ENCODE measurements around the gene TMC6.
"Not testable (repeated sequence)": the region's sequence is repeated elsewhere in the genome, so short reads cannot be mapped to it uniquely, and the experiment has no call there.

TMC6 gene, protein sequence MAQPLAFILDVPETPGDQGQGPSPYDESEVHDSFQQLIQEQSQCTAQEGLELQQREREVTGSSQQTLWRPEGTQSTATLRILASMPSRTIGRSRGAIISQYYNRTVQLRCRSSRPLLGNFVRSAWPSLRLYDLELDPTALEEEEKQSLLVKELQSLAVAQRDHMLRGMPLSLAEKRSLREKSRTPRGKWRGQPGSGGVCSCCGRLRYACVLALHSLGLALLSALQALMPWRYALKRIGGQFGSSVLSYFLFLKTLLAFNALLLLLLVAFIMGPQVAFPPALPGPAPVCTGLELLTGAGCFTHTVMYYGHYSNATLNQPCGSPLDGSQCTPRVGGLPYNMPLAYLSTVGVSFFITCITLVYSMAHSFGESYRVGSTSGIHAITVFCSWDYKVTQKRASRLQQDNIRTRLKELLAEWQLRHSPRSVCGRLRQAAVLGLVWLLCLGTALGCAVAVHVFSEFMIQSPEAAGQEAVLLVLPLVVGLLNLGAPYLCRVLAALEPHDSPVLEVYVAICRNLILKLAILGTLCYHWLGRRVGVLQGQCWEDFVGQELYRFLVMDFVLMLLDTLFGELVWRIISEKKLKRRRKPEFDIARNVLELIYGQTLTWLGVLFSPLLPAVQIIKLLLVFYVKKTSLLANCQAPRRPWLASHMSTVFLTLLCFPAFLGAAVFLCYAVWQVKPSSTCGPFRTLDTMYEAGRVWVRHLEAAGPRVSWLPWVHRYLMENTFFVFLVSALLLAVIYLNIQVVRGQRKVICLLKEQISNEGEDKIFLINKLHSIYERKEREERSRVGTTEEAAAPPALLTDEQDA

DNA sequence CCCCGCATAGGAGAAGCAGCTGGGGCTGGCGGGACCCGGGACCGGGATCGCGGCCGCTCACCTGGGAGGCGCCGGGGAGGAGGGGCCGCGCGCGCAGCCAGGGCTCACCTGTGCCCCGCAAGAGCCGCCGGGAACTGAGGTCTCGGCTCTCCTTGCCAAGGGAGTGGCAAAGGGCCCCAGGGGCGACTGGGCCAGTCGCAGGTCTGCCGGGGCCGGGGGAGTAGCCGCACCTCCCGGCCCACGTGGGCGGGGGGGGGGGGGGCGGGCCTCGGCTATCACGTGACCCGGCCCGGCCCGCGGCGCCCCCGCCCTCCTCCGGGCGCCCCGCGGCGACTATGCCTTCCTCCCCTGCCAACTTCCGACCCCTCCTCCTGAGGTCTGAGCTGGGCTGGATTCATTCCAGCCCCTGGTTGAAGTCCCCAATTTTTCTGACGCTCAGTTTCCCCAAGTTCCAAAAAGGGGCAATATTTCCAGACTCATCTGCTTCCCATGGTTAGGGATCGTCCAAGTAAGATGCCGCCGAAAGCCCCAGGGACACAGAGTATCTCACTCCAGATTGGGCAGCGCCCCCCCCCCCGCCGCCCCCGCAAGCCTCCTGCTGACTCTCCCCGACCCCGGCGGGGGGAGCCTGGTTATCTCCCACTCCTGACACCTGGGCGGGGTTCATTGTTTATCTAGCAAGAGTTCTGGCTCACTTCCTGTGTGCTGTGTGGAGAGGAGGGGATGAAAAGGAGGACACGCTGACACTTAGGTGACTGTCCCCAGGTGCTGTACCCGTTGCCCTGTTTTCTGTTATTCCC, at the start of gene TMC6:
Gene TMC6 (minus strand): TSS at position 205 of the 800 bp plus-strand sequence. CDS start 1,923 bp downstream, outside the sequence.
- peak; percentile 71 for DNase-seq

DNA sequence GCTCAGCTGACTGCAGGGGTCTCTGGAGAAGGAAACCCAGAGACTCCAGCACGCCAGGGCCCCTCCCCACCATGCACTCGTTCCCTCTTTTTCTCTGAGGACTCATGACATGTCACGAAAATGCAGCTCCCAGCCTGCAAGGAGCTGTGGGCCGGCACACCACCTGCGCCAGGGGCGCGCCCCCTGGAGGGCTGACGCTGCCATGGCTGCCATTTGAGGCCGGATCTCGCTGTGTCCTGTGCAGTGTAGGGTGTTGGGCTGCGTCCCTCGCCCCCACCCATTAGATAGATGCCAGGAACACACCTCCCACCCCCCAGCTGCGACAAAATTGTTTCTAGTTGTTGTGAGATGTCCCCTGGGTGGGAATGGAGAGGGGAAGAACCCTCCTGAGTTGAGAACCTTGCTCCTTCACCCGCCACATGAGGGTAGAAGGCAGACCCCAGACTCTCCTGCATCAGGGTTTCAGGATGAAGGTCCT, 48.0 kb upstream of the TMC6 start:
- DNase-seq, result peak; percentile 12

DNA sequence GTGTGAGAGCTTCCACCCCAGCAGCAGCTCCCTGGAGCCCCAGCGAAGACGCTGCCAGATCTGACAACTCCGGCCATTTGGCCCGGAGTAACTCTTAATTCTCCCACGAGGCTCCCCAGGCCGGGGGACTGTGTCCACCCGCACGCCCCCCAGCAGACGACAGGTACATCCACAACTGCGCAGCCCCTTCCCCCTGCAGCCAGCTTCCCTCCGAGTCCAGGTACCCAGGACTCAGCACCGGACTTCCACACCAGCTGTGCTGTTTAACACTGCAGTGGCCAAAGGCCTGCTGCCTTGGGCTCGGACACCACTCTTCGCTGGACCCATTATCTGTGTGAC, 47.1 kb upstream of the TMC6 start:
- no peak for DNase-seq

DNA sequence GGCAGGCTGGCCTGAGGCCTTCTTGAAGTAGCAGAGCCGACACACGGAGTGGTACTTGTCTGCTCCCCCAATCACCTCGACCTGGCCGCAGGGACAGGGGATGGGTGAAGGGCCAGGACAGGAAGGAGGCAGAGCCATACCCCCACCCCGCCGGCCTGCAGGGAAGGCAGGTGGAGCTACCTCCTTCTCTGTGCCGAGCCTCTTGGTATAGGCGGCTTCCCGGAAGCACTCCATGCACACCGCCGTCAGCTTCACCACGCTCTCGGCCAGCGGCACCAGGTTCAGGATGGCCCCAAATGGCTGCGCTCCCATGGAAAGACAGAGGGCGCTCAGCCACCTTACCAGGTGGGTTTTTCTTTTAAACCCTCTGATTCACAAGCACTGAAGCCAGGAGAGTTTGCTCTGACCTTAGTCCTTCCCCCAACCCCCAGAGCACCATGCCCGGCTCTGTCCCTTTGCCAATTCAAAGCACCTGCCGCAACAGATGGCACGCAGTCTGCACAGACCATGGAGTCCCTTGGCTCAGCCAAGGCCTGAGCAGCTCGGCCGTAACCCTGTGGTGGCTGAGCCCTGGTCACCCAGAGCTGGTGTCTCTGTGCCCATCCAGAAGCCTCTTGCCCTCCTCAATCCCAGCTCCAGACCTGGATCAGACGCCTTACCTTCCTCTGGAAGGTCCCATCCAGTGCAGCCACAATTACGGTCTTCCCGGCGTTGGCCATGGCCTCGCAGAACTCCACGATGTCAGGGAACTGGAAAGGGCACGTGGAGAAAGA, 46.5 kb upstream of the TMC6 start:
- DNase-seq, result peak; percentile 51

DNA sequence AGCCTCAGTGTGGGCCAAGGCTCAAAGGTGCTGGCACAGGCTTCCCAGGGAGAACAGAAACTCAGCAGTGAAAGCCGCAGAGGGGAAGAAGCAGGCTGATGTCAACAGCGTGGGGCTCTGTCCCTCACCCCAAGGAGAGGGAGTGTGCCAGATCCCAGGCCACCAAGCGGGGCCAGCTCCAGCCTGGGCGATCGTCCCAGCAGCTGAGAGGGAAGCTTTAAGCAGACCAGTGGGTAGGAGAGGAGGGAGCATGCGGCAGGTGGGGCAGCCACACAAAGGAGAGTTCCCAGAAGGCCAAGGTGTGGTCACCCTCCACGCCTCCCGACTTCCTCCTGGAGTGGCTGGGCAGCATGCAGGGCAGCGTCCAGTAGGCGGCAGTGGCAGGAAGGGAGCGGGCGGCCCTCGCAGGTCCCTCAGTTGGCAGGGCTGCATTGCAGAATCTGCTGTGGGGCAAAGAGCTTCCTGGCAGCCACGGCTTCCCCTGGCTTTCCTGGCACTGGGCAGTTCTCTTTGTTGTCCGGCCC, 45.9 kb upstream of the TMC6 start:
- DNase-seq, result peak; percentile 58

DNA sequence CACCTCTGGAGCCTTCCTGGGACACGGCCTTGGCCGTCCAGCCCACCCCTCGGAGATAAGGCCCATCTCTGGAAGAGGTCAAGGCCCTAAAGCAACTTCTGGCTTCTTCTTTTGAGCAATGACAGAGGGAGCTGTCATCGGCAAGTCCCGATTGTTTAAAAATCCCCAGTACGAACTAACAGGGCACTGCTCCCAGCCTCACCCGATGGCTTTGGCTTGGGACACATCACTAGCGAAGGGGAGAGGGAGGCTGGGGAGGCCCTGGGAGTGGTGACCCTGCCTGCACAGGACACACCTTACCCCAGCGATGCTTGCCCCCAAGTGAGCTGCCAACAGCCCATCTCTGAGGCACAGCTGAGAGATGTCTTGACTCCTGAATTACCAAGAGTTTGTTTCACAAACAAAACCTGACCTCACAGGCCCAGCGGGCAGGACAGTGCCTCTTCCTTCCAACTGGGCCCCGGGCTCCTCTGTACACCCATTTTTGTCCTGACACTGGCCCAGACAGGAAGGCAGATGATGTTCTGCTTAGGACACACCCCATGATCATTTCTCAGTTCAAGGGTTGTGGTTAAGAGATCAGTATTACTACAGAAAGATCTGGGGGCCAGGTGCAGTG, 44.7 kb upstream of the TMC6 start:
- no peak for DNase-seq

DNA sequence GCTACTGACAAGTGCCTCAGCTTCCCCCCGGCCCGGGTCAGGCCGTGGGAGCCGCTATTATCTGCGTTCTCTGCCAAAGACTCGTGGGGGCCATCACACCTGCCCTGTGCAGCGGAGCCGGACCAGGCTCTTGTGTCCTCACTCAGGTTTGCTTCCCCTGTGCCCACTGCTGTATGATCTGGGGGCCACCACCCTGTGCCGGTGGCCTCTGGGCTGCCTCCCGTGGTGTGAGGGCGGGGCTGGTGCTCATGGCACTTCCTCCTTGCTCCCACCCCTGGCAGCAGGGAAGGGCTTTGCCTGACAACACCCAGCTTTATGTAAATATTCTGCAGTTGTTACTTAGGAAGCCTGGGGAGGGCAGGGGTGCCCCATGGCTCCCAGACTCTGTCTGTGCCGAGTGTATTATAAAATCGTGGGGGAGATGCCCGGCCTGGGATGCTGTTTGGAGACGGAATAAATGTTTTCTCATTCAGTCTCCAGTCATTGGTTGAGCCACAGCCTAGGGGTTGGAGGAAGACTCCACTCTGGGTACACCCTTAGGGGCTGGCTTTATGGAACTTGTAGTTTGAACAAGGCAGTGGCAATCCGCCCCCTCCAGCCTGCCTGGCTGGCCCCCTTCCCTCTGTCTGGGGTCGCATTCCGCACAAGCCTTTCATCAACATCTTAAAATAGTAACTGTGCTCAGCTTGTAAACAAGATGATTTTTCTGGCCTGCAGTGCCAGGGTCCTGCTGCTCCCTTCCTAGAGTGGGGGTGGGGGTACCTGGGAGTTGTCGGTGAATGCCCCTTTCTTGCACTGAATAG, 43.9 kb upstream of the TMC6 start:
- DNase-seq, result peak; percentile 64

DNA sequence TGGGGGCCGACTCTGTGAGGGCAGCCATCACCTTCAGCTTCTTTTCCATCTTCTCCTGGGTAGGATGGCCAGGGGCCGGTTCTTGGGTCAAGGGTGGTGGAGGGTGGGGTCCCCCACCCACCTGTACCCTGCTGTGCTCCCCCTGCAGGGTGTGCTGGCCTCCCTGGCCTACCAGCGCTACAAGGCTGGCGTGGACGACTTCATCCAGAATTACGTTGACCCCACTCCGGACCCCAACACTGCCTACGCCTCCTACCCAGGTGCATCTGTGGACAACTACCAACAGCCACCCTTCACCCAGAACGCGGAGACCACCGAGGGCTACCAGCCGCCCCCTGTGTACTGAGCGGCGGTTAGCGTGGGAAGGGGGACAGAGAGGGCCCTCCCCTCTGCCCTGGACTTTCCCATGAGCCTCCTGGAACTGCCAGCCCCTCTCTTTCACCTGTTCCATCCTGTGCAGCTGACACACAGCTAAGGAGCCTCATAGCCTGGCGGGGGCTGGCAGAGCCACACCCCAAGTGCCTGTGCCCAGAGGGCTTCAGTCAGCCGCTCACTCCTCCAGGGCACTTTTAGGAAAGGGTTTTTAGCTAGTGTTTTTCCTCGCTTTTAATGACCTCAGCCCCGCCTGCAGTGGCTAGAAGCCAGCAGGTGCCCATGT, 43.2 kb upstream of the TMC6 start:
- DNase-seq, result not testable (repeated sequence)

DNA sequence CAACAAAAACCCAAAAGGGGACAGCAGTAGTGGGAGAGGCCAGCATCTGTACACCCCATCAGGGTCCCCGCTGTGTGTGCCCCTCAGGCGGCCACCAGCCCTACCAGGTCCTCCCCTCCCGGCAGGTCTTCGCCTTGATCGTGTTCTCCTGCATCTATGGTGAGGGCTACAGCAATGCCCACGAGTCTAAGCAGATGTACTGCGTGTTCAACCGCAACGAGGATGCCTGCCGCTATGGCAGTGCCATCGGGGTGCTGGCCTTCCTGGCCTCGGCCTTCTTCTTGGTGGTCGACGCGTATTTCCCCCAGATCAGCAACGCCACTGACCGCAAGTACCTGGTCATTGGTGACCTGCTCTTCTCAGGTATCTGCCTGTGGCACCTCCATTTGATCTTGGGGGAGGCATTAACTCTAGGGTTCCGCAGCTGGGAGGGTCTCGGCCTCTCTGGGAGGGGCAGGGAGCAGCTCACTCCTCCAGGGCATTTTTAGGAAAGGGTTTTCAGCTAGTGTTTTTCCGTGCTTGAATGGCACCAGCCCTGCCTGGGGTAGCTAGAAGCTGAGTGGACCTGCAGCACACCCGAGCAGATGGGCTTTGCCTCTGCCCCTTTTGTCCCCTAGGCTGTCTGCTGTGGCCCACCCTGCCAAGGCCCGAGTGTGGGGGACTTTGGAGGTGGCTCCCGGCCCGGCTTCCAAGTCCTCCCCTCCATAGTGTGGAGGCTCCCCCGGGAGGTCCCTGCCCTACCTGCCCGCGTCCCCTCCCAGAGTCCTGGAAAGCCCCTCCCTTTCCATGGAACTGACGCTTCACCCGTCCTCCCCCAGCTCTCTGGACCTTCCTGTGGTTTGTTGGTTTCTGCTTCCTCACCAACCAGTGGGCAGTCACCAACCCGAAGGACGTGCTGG, 42.4 kb upstream of the TMC6 start:
- DNase-seq, result no peak

DNA sequence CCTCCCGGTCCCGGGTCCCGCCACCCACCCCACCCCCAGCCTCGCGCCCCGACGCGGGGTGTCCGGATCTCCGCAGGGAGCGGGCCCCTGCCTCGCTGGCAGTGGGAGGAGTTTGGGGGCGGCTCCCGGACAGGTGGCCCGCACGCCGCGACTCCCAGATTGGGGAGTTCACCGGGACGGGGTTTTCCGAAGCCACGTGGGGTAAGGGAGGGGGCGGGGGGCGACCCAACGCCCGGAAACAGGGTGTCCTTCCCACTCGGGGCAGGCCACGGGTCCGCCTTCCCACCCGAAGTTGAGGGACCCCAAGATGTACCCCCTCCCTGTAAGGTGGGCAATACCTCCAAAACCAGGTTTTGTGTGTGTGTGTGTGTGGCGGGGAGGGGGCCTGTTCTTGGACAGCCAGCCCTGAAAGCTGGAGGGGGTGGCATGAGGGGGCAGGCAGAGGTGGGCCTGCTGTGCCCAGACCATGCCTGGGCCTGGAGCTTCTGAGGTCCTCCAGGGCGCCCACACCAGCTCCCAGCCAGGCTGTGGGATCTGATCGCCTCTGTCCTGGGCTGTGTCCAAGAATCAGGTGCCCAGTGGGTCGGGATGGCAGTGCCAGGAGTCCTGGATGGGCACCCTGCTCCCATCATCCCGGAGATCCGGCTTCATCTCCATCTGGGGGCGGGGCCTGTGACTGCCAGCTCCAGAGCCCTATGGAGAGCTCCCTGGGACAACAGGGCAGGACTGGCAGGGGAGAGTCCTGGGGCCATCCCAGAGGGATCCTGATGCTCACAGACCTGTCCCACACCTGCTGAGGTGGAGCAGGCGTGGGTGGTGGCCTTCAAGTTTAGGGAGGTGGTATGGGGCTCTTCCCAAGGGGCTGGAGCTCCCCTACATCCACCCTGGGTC, 40.6 kb upstream of the TMC6 start:
- peak; percentile 22 for DNase-seq

DNA sequence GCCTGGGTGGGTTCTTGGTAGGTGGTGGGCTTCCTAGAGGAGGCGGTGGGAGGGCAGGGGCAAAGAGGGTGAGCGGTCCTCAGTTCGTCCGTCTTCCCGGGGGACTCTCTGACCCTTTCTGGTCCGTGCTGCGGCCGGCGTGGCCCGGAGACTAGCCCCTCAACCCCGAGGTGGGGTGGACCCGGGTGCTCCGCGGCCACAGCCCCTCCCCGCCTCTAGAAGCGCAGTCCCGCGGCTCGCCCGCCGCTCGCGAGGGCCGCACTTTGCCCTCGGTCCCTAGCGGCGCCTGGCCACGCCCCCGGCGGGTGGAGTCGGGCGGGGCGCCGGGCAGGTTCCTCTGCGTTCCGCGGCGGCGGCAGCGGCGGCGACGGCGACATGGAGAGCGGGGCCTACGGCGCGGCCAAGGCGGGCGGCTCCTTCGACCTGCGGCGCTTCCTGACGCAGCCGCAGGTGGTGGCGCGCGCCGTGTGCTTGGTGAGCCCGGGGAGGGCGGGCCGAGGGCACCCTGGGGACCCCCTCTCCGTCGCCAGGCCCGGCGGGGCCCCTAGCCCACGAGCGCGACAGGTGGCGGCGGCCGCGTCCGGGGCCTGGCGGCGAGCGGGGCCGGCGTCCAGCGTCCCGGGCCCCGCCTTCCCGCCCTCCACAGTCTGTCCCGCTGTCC, 39.8 kb upstream of the TMC6 start, which contains the start of gene SYNGR2:
Gene SYNGR2 (plus strand): TSS at position 340 of the 661 bp plus-strand sequence. CDS start 36 bp downstream, at position 376.
- peak; percentile 58 for DNase-seq

DNA sequence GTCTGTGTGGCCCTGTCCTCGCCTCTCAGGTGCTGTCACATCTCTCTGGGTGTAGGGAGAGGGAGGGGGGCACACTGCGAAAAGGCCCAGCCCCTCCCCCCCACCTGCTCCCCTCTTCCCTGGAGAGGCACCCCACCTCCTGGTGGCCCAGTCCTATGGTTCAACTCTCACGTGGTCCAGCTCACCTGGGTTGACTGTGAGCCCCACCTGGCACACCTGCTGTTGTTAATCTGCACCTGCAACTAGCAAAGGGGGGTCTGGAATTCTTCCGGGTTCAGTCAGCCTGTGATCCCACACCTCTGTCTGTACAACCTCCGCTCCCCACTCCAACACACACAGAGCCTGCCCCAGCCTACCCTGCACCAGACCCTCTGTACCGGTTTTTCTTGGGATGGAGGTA, 37.9 kb upstream of the TMC6 start:
- no peak for DNase-seq

DNA sequence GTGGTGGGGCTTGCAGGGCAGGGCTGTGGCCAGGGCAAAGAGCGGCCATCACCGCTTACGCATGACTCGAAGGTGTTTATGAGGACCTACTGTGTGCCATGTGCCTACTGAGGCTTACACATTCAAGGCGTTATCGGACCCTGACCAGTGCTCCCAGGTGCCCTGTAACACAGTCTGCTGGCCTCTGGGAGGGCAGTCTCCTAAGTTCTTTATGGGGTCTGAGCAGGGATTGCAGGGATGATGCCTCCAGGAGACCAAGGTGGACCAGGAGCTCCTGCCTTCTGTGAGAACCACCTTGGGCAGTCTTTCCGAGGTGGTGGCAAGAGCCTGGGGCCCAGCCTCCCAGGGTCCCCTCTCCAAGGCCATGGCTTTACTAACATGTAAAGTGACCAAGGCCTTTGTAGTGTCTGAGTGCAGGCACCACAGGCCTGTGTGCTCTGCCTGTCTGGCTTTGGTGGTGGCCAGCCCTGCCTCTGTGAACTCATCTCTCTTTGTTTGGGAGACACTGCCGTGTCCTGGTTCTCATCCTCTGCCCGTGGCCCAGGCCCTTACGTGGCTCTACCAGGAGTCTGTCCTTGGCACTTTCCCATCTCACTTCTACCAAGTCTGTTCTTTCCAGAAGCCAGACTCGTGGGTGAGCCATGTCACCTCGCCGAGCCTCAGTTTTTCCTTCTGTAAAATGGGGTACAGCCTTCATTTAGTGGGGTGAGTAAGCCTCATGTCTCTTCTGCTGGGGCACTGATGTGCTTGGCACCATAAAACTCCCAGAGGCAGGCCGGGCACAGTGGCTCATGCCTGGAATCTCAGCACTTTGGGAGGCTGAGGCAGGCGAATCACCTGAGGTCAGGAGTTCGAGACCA, 36.4 kb upstream of the TMC6 start:
- DNase-seq, result no peak

DNA sequence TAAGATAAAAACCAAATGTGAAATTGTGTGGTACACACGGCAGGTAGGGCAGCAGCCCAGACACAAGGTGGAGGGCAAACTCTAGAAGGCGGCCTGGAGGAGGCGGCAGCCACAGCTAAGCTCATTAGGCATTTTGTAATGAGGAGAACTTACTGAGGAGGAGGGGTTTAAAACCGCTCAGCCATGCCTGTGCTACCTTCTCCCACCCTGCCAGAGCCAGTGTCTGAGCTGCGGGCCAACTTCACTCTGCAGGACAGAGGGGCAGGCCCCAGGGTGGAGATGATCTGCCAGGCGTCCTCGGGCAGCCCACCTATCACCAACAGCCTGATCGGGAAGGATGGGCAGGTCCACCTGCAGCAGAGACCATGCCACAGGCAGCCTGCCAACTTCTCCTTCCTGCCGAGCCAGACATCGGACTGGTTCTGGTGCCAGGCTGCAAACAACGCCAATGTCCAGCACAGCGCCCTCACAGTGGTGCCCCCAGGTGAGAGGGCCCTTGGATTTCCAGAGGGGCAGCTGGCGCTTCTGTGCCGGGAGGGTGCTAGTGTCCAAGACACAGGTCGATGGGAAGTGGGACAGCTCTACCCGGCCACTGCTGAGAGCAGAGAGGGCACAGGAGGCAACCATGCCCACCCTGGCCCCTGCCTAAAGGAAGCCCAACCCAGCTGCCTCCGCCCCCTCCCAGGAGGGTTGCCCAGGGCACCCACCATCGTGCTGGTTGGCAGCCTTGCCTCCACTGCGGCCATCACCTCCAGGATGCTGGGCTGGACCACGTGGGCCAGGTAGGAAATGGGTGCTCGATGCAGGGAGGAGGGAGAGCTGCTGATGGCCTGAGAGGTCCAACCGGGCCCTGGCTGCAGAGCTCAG, 35.6 kb upstream of the TMC6 start:
- DNase-seq, result no peak

DNA sequence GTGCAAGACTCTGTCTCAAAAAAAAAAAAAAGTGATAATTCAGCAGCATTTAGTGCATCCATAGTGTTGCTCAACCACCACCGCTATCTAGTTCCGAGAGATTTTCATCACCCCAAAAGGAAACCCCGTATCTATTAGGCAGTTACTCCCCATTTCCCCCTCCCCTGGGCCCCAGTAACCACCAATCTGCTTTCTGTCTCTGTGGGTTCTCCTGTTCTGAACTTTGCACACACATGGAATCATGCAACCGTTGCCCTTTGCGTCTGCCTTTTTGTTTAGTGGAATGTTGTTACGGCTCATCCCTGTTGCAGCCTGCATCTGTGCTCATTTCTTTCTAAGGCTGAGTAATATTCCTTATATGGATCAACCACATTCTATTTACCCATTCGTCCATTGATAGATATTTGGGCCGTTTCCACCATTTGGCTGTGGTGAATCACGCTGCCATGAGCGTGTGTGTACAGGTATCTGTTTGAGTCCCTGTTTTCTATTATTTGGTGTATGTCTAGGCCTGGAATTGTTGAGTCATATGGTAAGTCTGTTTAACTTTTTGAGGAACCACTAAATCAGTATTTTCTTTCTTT, 31.1 kb upstream of the TMC6 start:
- DNase-seq, result no peak
